Measurements from ENCODE around the gene LGR6. TPM values are rescaled to one million over a fixed set of nuclear protein-coding genes. Genes with fewer than 3 reads are reported as not detected.

Gene LGR6
- total and polyA plus RNA-seq, 2 donors (not counting 1 experiment from before 2014, with no cell fraction given) = 0.28 TPM; not detected in 1

DNA sequence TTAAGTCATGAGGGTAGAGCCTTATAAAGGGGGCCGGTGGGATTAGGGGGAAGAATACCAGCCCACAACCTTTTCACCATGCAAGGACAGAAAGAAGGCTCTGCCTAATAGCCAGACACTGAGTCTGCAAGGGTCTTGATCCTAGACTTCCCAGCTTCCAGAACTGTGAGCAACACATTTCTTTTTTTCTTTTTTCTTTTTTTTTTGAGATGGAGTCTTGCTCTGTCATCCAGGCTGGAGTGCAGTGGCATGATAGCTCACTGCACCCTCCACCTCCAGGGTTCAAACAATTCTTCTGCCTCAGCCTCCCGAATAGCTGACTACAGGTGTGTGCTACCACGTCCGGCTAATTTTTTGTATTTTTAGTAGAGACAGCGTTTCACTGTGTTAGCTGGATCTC is 47.3 kb upstream of the LGR6 start:
- peaks cover 42% of the 10 kb centered on the region for H3K4me1 Mint-ChIP-seq
- Histone ChIP-seq H3K27ac (ENCODE audit: low read length in 2 of 2) (no peak overlapping the region), H3K36me3 (replicated peaks in 1 of 2; ENCODE audit: control extremely low read depth in 1 of 2, control insufficient read depth in 1 of 2, extremely low read depth in 1 of 2, insufficient read depth in 2 of 2, low read length in 1 of 2) (peaks cover 0 to 26% of the 10 kb centered on the region in 2 experiments), H3K4me1 (ENCODE audit: control insufficient read depth in 2 of 2, insufficient read depth in 2 of 2, low read length in 2 of 2) (peaks cover 30 to 43% of the 10 kb centered on the region in 2 donors), H2AFZ (ENCODE audit: insufficient read depth, low read depth, low read length, poor library complexity, severe bottlenecking) (no peak overlapping the region), H3K27me3 (replicated peaks in 1 of 4; ENCODE audit: control extremely low read depth in 1 of 4, control insufficient read depth in 3 of 4, insufficient read depth in 4 of 4, low read length in 3 of 4) (no peaks in the 10 kb centered on the region), H4K20me1 (ENCODE audit: control insufficient read depth, insufficient read depth, low read length, poor library complexity, severe bottlenecking) (peaks cover 25% of the 10 kb centered on the region), H3K79me2 (ENCODE audit: control insufficient read depth, insufficient read depth, low read length) (peaks cover 38% of the 10 kb centered on the region), H3K4me2 (replicated peaks; ENCODE audit: low read depth, low read length, poor library complexity, severe bottlenecking) (peak overlapping the region; percentile 24), H3K4me3 (ENCODE audit: control extremely low read depth in 1 of 5, extremely low read depth in 1 of 5, insufficient read depth in 1 of 5, low read depth in 2 of 5, low read length in 4 of 5) (no peak overlapping the region), H3K9ac (ENCODE audit: low read length) (no peak overlapping the region), H3K9me3 (ENCODE audit: control extremely low read depth in 1 of 3, control insufficient read depth in 2 of 3, insufficient read depth in 1 of 3, low read length in 2 of 3) (no peaks in the 10 kb centered on the region)
- ChIA-PET POLR2A (no interaction called here), CTCF (interaction anchor here (1.0 to 2.8 kb wide), 5 partner anchors 9 to 39 kb away, joined by 3 to 16 read pairs (median 8); partner anchors contain the start of gene PTPN7)
- H3K27ac Mint-ChIP-seq = no peak overlapping the region
- no peak for TF ChIP-seq EZH2 (IDR thresholded peaks at IDR 0.05; ENCODE audit: borderline replicate concordance, insufficient read depth, low read depth, low read length, poor library complexity, severe bottlenecking)
- TF ChIP-seq, protein P1, sequence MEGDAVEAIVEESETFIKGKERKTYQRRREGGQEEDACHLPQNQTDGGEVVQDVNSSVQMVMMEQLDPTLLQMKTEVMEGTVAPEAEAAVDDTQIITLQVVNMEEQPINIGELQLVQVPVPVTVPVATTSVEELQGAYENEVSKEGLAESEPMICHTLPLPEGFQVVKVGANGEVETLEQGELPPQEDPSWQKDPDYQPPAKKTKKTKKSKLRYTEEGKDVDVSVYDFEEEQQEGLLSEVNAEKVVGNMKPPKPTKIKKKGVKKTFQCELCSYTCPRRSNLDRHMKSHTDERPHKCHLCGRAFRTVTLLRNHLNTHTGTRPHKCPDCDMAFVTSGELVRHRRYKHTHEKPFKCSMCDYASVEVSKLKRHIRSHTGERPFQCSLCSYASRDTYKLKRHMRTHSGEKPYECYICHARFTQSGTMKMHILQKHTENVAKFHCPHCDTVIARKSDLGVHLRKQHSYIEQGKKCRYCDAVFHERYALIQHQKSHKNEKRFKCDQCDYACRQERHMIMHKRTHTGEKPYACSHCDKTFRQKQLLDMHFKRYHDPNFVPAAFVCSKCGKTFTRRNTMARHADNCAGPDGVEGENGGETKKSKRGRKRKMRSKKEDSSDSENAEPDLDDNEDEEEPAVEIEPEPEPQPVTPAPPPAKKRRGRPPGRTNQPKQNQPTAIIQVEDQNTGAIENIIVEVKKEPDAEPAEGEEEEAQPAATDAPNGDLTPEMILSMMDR (IDR thresholded peaks at IDR 0.05) = no peak
- no peaks in the 10 kb centered on the region for H3K27me3 Mint-ChIP-seq
- 95% methylated on average over 3 of the region's 5 CpGs for WGBS (ENCODE audit: insufficient coverage)
- no peak for ATAC-seq (ENCODE audit: low read depth)
- peak overlapping the region; percentile 34 for H3K4me3 Mint-ChIP-seq
- no peak for DNase-seq
- no peaks in the 10 kb centered on the region for H3K9me3 Mint-ChIP-seq (ENCODE audit: insufficient read depth)
- intact Hi-C loops (cut with micrococcal nuclease) = loop anchor here (10.0 kb wide), 1 partner anchor 991 kb away; the partner anchor contains the start of gene TMEM9

DNA sequence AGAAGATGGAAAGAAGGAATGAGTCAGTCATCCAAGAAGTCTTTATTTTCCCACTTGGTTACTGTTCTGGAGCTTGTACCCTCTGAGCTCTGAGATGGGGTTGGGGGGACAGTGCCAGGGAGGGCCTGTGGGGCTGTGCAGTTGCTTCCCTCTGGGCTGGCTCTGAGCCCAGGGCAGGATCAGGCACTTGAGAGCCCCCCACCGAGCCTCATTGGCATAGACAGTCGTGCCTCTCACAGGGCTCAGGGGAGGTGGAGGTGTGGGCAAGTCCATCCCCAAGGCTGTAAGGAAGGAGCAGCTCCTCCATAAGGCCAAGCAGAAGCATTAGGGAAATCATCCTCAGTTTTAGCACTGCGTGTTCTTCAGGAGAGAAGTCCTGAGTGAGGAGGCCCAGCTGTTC is 46.6 kb upstream of the LGR6 start:
- ATAC-seq (ENCODE audit: low read depth) (no peak), DNase-seq (no peak)
- no peak overlapping the region for H3K9ac ChIP-seq (ENCODE audit: low read length)
- H3K9me3 ChIP-seq (ENCODE audit: control extremely low read depth in 1 of 3, control insufficient read depth in 2 of 3, insufficient read depth in 1 of 3, low read length in 2 of 3) = no peaks in the 10 kb centered on the region
- peak overlapping the region; percentile 24 for H3K4me2 ChIP-seq (replicated peaks; ENCODE audit: low read depth, low read length, poor library complexity, severe bottlenecking)
- peaks cover 39% of the 10 kb centered on the region for H3K4me1 Mint-ChIP-seq
- H3K27me3 Mint-ChIP-seq = no peaks in the 10 kb centered on the region
- no peak overlapping the region for H3K27ac ChIP-seq (ENCODE audit: low read length in 2 of 2)
- H3K79me2 ChIP-seq (ENCODE audit: control insufficient read depth, insufficient read depth, low read length) = peaks cover 31% of the 10 kb centered on the region
- H2AFZ ChIP-seq (ENCODE audit: insufficient read depth, low read depth, low read length, poor library complexity, severe bottlenecking) = no peak overlapping the region
- no peak for TF ChIP-seq EZH2 (IDR thresholded peaks at IDR 0.05; ENCODE audit: borderline replicate concordance, insufficient read depth, low read depth, low read length, poor library complexity, severe bottlenecking)
- TF ChIP-seq, protein P1 (IDR thresholded peaks at IDR 0.05) = no peak
- no peak overlapping the region for H3K4me3 ChIP-seq (ENCODE audit: control extremely low read depth in 1 of 5, extremely low read depth in 1 of 5, insufficient read depth in 1 of 5, low read depth in 2 of 5, low read length in 4 of 5)
- peaks cover 30 to 42% of the 10 kb centered on the region in 2 donors for H3K4me1 ChIP-seq (ENCODE audit: control insufficient read depth in 2 of 2, insufficient read depth in 2 of 2, low read length in 2 of 2)
- H3K27me3 ChIP-seq (replicated peaks in 1 of 4; ENCODE audit: control extremely low read depth in 1 of 4, control insufficient read depth in 3 of 4, insufficient read depth in 4 of 4, low read length in 3 of 4) = no peaks in the 10 kb centered on the region
- ChIA-PET CTCF (interaction anchor here (1.1 to 2.8 kb wide), 6 partner anchors 8 to 170 kb away, joined by 3 to 16 read pairs (median 6); partner anchors contain the start of gene PTPN7), POLR2A (no interaction called here)
- peaks cover 0 to 31% of the 10 kb centered on the region in 2 experiments for H3K36me3 ChIP-seq (replicated peaks in 1 of 2; ENCODE audit: control extremely low read depth in 1 of 2, control insufficient read depth in 1 of 2, extremely low read depth in 1 of 2, insufficient read depth in 2 of 2, low read length in 1 of 2)
- H3K9me3 Mint-ChIP-seq (ENCODE audit: insufficient read depth) = no peaks in the 10 kb centered on the region
- peak overlapping the region; percentile 32 for H3K27ac Mint-ChIP-seq
- H4K20me1 ChIP-seq (ENCODE audit: control insufficient read depth, insufficient read depth, low read length, poor library complexity, severe bottlenecking) = peaks cover 18% of the 10 kb centered on the region
- intact Hi-C loops (cut with micrococcal nuclease) = loop anchor here (10.0 kb wide), 1 partner anchor 992 kb away; the partner anchor contains the start of gene TMEM9
- WGBS (ENCODE audit: insufficient coverage) = 80% methylated on average over 2 of the region's 3 CpGs
- no peak overlapping the region for H3K4me3 Mint-ChIP-seq
